ENCODE data around the gene IFT52. TPM values are rescaled to one million over a fixed set of nuclear protein-coding genes. Genes with fewer than 3 reads are reported as not detected.

Gene IFT52
- total and polyA plus RNA-seq, 7 donors = 2.5 to 5.3 (median 3.5) TPM

DNA sequence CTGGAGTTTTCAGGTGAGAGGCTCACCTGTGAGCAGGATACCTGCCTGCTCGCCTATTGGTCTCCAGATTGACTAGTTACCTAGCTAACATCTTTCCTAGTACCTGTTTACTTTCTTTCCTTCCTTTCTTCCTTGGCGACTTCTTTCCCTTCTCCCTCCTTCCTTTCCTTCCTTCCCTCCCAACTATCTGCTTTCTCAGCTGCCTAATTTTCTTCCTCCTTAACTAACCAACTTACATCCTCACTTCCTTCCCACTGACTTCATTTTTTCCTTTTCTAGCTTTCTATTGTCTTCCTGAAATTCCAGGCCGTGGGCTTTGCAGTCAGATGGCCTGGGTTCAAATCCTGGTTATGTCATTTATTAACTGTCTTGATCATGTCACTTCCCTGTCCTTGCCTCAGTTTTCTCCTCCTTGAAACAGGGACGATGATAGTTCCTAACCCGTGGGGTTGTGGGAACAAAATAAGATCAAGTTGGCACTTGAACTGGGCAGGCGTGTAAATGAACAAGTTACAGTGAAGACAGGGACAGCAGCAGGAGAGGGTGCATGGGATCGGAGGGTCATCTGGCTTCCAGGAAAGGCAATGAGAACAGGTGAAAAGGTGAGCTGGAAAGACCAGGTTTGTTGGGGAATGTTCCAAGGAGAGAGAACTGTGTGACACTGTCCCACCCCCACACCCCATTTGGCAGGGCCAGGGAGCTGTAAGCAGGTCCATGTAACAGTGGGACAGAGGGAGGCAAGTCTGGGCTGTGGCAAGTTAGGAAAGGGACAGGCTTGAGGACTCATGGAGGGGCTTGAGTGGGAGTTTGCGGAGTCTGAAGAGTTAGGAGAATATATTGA is 31.4 kb upstream of the IFT52 start:
- ATAC-seq = no peak
- DNase-seq = no peak
- no peaks in the 10 kb centered on the region for H3K36me3 ChIP-seq (ENCODE audit: insufficient read depth in 1 of 2, low read depth in 1 of 2)

DNA sequence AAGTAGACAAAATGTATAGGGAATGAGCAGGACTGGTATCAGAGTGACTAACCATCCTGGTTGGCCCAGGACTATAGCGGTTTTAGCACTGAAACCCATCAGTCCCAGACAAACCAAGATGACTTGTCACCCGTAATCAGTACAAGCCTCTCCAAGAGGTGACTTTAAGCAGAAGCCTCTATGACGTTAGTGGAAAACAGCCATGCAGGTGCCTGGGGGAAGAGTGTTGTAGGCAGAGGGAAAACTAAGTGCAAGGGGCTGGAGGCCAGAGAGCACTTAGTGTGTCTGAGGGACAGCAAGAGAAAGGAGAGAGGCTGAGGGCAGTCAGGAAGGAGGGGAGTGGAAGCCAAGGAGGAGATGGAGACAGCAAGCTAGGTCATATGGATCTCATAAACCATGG is 29.8 kb upstream of the IFT52 start:
- 84 to 93% (median 86%) methylated on average over 3 of the region's 3 CpGs for WGBS, 3 donors
- ATAC-seq = no peak
- H3K27ac ChIP-seq = no peak overlapping the region
- no peaks in the 10 kb centered on the region for H3K9me3 ChIP-seq
- no peaks in the 10 kb centered on the region for H3K36me3 ChIP-seq (ENCODE audit: insufficient read depth in 1 of 2, low read depth in 1 of 2)
- intact Hi-C loops (cut with DNase I) = loop anchor here in 1 of 2 donors (5.0 kb wide), 1 partner anchor 281 kb away; no protein-coding TSS in a partner anchor
- TF ChIP-seq, protein P1, sequence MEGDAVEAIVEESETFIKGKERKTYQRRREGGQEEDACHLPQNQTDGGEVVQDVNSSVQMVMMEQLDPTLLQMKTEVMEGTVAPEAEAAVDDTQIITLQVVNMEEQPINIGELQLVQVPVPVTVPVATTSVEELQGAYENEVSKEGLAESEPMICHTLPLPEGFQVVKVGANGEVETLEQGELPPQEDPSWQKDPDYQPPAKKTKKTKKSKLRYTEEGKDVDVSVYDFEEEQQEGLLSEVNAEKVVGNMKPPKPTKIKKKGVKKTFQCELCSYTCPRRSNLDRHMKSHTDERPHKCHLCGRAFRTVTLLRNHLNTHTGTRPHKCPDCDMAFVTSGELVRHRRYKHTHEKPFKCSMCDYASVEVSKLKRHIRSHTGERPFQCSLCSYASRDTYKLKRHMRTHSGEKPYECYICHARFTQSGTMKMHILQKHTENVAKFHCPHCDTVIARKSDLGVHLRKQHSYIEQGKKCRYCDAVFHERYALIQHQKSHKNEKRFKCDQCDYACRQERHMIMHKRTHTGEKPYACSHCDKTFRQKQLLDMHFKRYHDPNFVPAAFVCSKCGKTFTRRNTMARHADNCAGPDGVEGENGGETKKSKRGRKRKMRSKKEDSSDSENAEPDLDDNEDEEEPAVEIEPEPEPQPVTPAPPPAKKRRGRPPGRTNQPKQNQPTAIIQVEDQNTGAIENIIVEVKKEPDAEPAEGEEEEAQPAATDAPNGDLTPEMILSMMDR (IDR thresholded peaks at IDR 0.05) = no peak
- H3K27me3 ChIP-seq (ENCODE audit: insufficient read depth in 3 of 3, low read length in 2 of 3) = no peaks in the 10 kb centered on the region
- no peak overlapping the region for H3K4me3 ChIP-seq
- DNase-seq = no peak
- H3K4me1 ChIP-seq = no peaks in the 10 kb centered on the region

More for the DNA sequence above, 31.4 kb upstream of the IFT52 start:
- TF ChIP-seq, protein P1 (IDR thresholded peaks at IDR 0.05) = no peak
- 77 to 85% (median 83%) methylated on average over 8 of the region's 8 CpGs for WGBS, 3 donors
- H3K9me3 ChIP-seq = no peaks in the 10 kb centered on the region
- H3K27me3 ChIP-seq (ENCODE audit: insufficient read depth in 3 of 3, low read length in 2 of 3) = no peaks in the 10 kb centered on the region
- H3K4me1 ChIP-seq = no peaks in the 10 kb centered on the region
- intact Hi-C loops (cut with DNase I) = no loop called here
- H3K27ac ChIP-seq = no peak overlapping the region
- H3K4me3 ChIP-seq = no peak overlapping the region

DNA sequence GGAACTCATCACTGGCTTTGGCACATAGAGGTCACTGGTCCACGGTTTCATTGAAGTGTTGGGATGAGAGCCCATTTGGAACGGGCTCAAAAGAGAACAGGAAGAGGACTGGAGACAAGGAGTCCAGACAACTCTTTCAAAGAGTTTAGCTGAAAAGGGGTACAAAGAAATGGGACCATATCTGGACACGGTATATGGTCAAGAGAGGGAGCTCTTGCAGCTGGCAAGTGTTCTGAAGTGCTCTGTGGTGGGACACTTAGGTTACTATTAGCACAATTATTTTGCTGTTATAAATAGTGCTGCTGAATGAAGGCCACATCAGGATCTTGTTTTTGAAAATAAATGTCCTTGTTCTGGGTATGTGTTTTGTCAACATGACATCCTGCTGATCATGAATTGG is 27.3 kb upstream of the IFT52 start:
- H3K4me3 ChIP-seq = no peak overlapping the region
- H3K9me3 ChIP-seq = no peaks in the 10 kb centered on the region
- WGBS, 3 donors = 39 to 48% (median 41%) methylated on average over 3 of the region's 3 CpGs
- ATAC-seq = no peak
- intact Hi-C loops (cut with DNase I) = loop anchor here in 1 of 2 donors (5.0 kb wide), 1 partner anchor 279 kb away; no protein-coding TSS in a partner anchor
- no peak overlapping the region for H3K27ac ChIP-seq
- H3K36me3 ChIP-seq (ENCODE audit: insufficient read depth in 1 of 2, low read depth in 1 of 2) = no peaks in the 10 kb centered on the region
- TF ChIP-seq, protein P1 (IDR thresholded peaks at IDR 0.05) = no peak
- H3K27me3 ChIP-seq (ENCODE audit: insufficient read depth in 3 of 3, low read length in 2 of 3) = no peaks in the 10 kb centered on the region
- no peaks in the 10 kb centered on the region for H3K4me1 ChIP-seq
- DNase-seq = no peak

DNA sequence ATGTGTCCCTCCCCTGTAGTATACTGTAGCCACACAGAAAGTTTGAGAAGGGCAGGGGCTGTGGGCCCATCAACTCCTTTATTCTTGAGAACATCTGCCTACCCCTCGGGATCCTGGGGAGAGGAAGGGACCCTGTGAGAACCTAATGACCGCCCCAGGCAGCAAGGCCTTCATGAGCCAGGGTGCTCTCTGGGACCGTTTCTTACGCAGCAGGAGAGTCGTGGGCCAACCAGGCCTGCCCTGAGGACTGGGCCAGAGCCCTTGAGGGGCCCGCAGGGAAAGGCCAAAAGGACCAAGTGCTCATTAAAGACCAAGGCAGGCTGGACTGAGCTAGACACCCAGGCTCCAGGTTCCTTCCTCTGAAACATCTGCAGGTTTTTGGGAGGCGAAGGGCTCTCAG is 26.7 kb upstream of the IFT52 start:
- ATAC-seq (no peak), DNase-seq (no peak)
- intact Hi-C loops (cut with DNase I) = loop anchor here in 1 of 2 donors (5.0 kb wide), 1 partner anchor 278 kb away; no protein-coding TSS in a partner anchor
- Histone ChIP-seq H3K9me3 (no peaks in the 10 kb centered on the region), H3K4me1 (no peaks in the 10 kb centered on the region), H3K4me3 (no peak overlapping the region), H3K27me3 (ENCODE audit: insufficient read depth in 3 of 3, low read length in 2 of 3) (no peaks in the 10 kb centered on the region), H3K27ac (no peak overlapping the region), H3K36me3 (ENCODE audit: insufficient read depth in 1 of 2, low read depth in 1 of 2) (no peaks in the 10 kb centered on the region)
- 89 to 95% (median 91%) methylated on average over 7 of the region's 7 CpGs for WGBS, 3 donors
- TF ChIP-seq, protein P1 (IDR thresholded peaks at IDR 0.05) = no peak
